Gastrocnemius medialis (tissue), 4 donors: Measurements from ENCODE around the gene ITPKB.
"Not testable (repeated sequence)": the region's sequence is repeated elsewhere in the genome, so short reads cannot be mapped to it uniquely, and the experiment has no call there.

Source experiments
- POLR2A ChIP-seq, 2 donors: fragments of 450-650 bp; IDR thresholded peaks; one replicate each; pipeline ENCODE4 v1.6.1; 2017; ENCODE audit warnings: antibody characterized with exemption in 2 of 2, mild to moderate bottlenecking in 2 of 2, moderate library complexity in 2 of 2
- TF ChIP-seq, protein P1 (sequence below), 5 experiments: fragments of 450-650 bp in 3 of 5; fragments of 200-600 bp in 2 of 5; sonication (generic) in 2 of 5; IDR thresholded peaks in 4 of 5; conservative IDR thresholded peaks in 1 of 5; 1 replicate in 4 of 5; 2 replicates in 1 of 5; pipeline ENCODE4 v1.5.1; 2016 to 2019; ENCODE audit warnings: antibody characterized with exemption in 5 of 5, mild to moderate bottlenecking in 3 of 5, moderate library complexity in 3 of 5

GRCh38 chr1:226611980-226612379 lies 127.1 kb downstream of the ITPKB start:
- TF ChIP-seq, protein P1, sequence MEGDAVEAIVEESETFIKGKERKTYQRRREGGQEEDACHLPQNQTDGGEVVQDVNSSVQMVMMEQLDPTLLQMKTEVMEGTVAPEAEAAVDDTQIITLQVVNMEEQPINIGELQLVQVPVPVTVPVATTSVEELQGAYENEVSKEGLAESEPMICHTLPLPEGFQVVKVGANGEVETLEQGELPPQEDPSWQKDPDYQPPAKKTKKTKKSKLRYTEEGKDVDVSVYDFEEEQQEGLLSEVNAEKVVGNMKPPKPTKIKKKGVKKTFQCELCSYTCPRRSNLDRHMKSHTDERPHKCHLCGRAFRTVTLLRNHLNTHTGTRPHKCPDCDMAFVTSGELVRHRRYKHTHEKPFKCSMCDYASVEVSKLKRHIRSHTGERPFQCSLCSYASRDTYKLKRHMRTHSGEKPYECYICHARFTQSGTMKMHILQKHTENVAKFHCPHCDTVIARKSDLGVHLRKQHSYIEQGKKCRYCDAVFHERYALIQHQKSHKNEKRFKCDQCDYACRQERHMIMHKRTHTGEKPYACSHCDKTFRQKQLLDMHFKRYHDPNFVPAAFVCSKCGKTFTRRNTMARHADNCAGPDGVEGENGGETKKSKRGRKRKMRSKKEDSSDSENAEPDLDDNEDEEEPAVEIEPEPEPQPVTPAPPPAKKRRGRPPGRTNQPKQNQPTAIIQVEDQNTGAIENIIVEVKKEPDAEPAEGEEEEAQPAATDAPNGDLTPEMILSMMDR (IDR thresholded peaks at IDR 0.05 in 4 of 5, conservative IDR thresholded peaks at IDR 0.05 in 1 of 5), result not testable (repeated sequence)
- TF ChIP-seq POLR2A (IDR thresholded peaks at IDR 0.05), result not testable (repeated sequence)
